Upper lobe of left lung (tissue), 6 donors: Measurements from ENCODE around the gene GRIK1. TPM values are rescaled to one million over a fixed set of nuclear protein-coding genes. Genes with fewer than 3 reads are reported as not detected.
A peak's percentile ranks its signal among the peaks of the same experiment; 100 is the strongest.

Source experiments
- ATAC-seq, 2 donors: fragments of 200-7000 bp; cut with Tn5 transposase; one replicate each; pipeline ENCODE4 v1.9.1; 2022; ENCODE audit warnings: mild to moderate bottlenecking in 2 of 2, moderate library complexity in 2 of 2; ENCODE audit not compliant: low FRiP score in 2 of 2
- DNase-seq, 2 donors: peaks; one replicate each; pipeline ENCODE4 v3.0.0-alpha.2; 2019 to 2020
- H3K27ac ChIP-seq, 4 donors: fragments of 200-600 bp; sonication (generic); one replicate each; pipeline ENCODE4 v1.5.1; 2016 to 2019
- H3K27me3 ChIP-seq, 4 donors: fragments of 200-600 bp; sonication (generic); one replicate each; pipeline ENCODE4 v1.5.1; 2017 to 2019
- H3K36me3 ChIP-seq, 4 donors: fragments of 200-600 bp; sonication (generic); one replicate each; pipeline ENCODE4 v1.5.1; 2016 to 2019
- H3K4me1 ChIP-seq, 4 donors: fragments of 200-600 bp; sonication (generic); one replicate each; pipeline ENCODE4 v1.5.1; 2018 to 2019
- H3K4me3 ChIP-seq, 4 donors: fragments of 200-600 bp; sonication (generic); one replicate each; pipeline ENCODE4 v1.5.1; 2017 to 2019; ENCODE audit warnings: mild to moderate bottlenecking in 2 of 4, moderate library complexity in 1 of 4
- H3K9me3 ChIP-seq, 4 donors: fragments of 200-600 bp; sonication (generic); one replicate each; pipeline ENCODE4 v1.5.1; 2018 to 2019
- CTCF ChIP-seq, 6 experiments: fragments of 450-650 bp in 4 of 6; fragments of 200-600 bp in 2 of 6; sonication (generic) in 2 of 6; IDR thresholded peaks; one replicate each; pipeline ENCODE4 v1.5.1; 2016 to 2019; ENCODE audit warnings: antibody characterized with exemption in 6 of 6
- EP300 ChIP-seq, 4 donors: sonication (generic); formaldehyde crosslinking; IDR thresholded peaks; one replicate each; pipeline ENCODE4 v1.5.1; 2017; ENCODE audit warnings: antibody characterized with exemption in 4 of 4, control low read depth in 2 of 4
- POLR2A ChIP-seq, 4 donors: fragments of 450-650 bp; IDR thresholded peaks; one replicate each; pipeline ENCODE4 v1.5.1; 2016 to 2017; ENCODE audit warnings: antibody characterized with exemption in 4 of 4, mild to moderate bottlenecking in 2 of 4
- POLR2AphosphoS5 ChIP-seq, 2 donors: sonication (generic); formaldehyde crosslinking; IDR thresholded peaks; one replicate each; pipeline ENCODE4 v1.5.1; 2017; ENCODE audit warnings: antibody characterized with exemption in 2 of 2
- WGBS, 2 donors: methylation state at CpG; one replicate each; pipeline ENCODE4 v1.1.5; 2017 to 2018; 5-methylcytosine and 5-hydroxymethylcytosine counted together
- total RNA-seq, 6 donors: library from RNA; depleted of rRNA in 4 of 6; stranded (reverse); fragments of >200 nt in 4 of 6; gene quantifications; one replicate each; pipeline versions ENCODE4 v1.1.0 to v1.2.1, GENCODE V29; 2016 to 2021
- donor health status: DM: no; HTN: no; CAD: no; lungs with moderate emphysema.
- donor health status: DM: no; HTN: yes; CAD: no; lungs with severe emphysema.

The GRIK1 gene
- total RNA-seq, 6 donors from 2014 or later, result 0.15 TPM; not detected in 5

DNA sequence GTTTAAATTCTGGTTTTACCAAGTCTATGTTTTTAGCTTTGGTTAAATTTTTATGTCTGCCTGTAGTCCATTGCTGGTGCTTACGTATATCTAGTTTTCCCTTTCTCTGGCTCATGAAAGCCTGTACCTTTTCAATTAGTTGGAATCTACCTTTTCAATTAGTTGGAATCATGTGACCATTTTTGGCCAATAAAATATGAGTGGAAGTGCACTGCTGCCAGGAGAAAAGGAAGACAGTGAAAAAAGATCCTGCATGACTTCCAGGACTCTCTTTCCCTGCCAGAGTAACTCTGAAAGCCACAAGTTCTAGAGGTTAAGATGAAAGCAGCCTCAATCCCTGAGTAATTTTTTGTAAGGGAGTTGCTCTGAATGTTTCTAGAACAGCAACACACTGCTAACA, 2.2 kb upstream of the GRIK1 start:
- ATAC-seq (no peak), DNase-seq (no peak)
- Histone ChIP-seq H3K4me3 (no peak overlapping the region), H3K4me1 (peaks cover 3 to 13% (median 7%) of the 10 kb centered on the region in 4 donors), H3K9me3 (no peaks in the 10 kb centered on the region), H3K36me3 (no peaks in the 10 kb centered on the region), H3K27me3 (peaks cover 0 to 11% (median 0%) of the 10 kb centered on the region in 4 donors), H3K27ac (no peak overlapping the region)
- WGBS, 2 donors, result 100% methylated on average over 1 of the region's 1 CpG
- TF ChIP-seq POLR2AphosphoS5 (IDR thresholded peaks at IDR 0.05), result no peak
- no peak for TF ChIP-seq EP300 (IDR thresholded peaks at IDR 0.05)
- no peak for TF ChIP-seq POLR2A (IDR thresholded peaks at IDR 0.05)
- TF ChIP-seq CTCF (IDR thresholded peaks at IDR 0.05), result no peak

- H3K27me3 ChIP-seq, result peaks cover 0 to 11% (median 0%) of the 10 kb centered on the region in 4 donors
Observed at GRCh38 chr21:29940991-29941390, 1.2 kb upstream of the GRIK1 start.

GRCh38 chr21:29940361-29940760, 565 bp upstream of the GRIK1 start:
- Histone ChIP-seq H3K27ac (no peak overlapping the region), H3K4me3 (no peak overlapping the region), H3K4me1 (peaks cover 3 to 13% (median 7%) of the 10 kb centered on the region in 4 donors), H3K9me3 (no peaks in the 10 kb centered on the region), H3K36me3 (no peaks in the 10 kb centered on the region), H3K27me3 (peaks cover 0 to 11% (median 0%) of the 10 kb centered on the region in 4 donors)
- DNase-seq, result no peak
- ATAC-seq, result no peak
- WGBS, 2 donors, result 28 to 39% methylated on average over 6 of the region's 6 CpGs
- TF ChIP-seq CTCF (IDR thresholded peaks at IDR 0.05) (no peak), EP300 (IDR thresholded peaks at IDR 0.05) (no peak), POLR2A (IDR thresholded peaks at IDR 0.05) (no peak), POLR2AphosphoS5 (IDR thresholded peaks at IDR 0.05) (no peak)

More at GRCh38 chr21:29940991-29941390, 1.2 kb upstream of the GRIK1 start:
- Histone ChIP-seq H3K36me3 (no peaks in the 10 kb centered on the region), H3K4me3 (no peak overlapping the region), H3K9me3 (no peaks in the 10 kb centered on the region), H3K4me1 (peaks cover 3 to 13% (median 7%) of the 10 kb centered on the region in 4 donors), H3K27ac (no peak overlapping the region)
- no peak for DNase-seq
- 74 to 75% methylated on average over 2 of the region's 2 CpGs for WGBS, 2 donors
- TF ChIP-seq POLR2AphosphoS5 (IDR thresholded peaks at IDR 0.05) (no peak), POLR2A (IDR thresholded peaks at IDR 0.05) (no peak), EP300 (IDR thresholded peaks at IDR 0.05) (no peak), CTCF (IDR thresholded peaks at IDR 0.05) (no peak)
- ATAC-seq, result no peak

GRCh38 chr21:29939104-29939923, 482 bp downstream of the GRIK1 start:
- peak overlapping the region in 2 of 4 donors; percentile 1 to 28 for H3K4me3 ChIP-seq
- peak; percentile 38 to 39 for ATAC-seq
- 2 to 5% methylated on average over 31 to 44 of the region's 62 CpGs for WGBS, 2 donors

More at GRCh38 chr21:29939104-29939923, 482 bp downstream of the GRIK1 start:
- Histone ChIP-seq H3K36me3 (no peaks in the 10 kb centered on the region), H3K9me3 (no peaks in the 10 kb centered on the region), H3K4me1 (peaks cover 3 to 13% (median 7%) of the 10 kb centered on the region in 4 donors), H3K27ac (no peak overlapping the region), H3K27me3 (peaks cover 0 to 11% (median 0%) of the 10 kb centered on the region in 4 donors)
- DNase-seq, result peak in 1 of 2 donors; percentile 78
- TF ChIP-seq CTCF (IDR thresholded peaks at IDR 0.05) (no peak), EP300 (IDR thresholded peaks at IDR 0.05) (no peak), POLR2A (IDR thresholded peaks at IDR 0.05) (no peak), POLR2AphosphoS5 (IDR thresholded peaks at IDR 0.05) (no peak)
